NCI-H526 (cell line): Measurements from ENCODE around the gene PIP5KL1.
A peak's percentile ranks its signal among the peaks of the same experiment; 100 is the strongest.
"Not testable (repeated sequence)": the region's sequence is repeated elsewhere in the genome, so short reads cannot be mapped to it uniquely, and the experiment has no call there.

Source experiments
- DNase-seq, 2 experiments: peaks; one replicate each; lab custom pipeline; 2025; lab: John Stamatoyannopoulos, UW

Gene PIP5KL1

GRCh38 chr9:127886401-127886972 is 44.1 kb downstream of the PIP5KL1 start:
- DNase-seq: no peak

GRCh38 chr9:127885508-127886281 is 44.9 kb downstream of the PIP5KL1 start:
- no peak for DNase-seq

GRCh38 chr9:127884976-127885490 is 45.5 kb downstream of the PIP5KL1 start:
- DNase-seq: no peak

GRCh38 chr9:127884427-127884911 is 46.1 kb downstream of the PIP5KL1 start:
- no peak for DNase-seq

- DNase-seq: no peak
Measured at GRCh38 chr9:127883959-127884358, 46.6 kb downstream of the PIP5KL1 start.

GRCh38 chr9:127881715-127882114 is 48.9 kb downstream of the PIP5KL1 start:
- DNase-seq: not testable (repeated sequence)

GRCh38 chr9:127880143-127880542 is 50.4 kb downstream of the PIP5KL1 start:
- no peak for DNase-seq

GRCh38 chr9:127878652-127879390 is 51.8 kb downstream of the PIP5KL1 start:
- DNase-seq: no peak

- peak in 1 of 2 experiments; percentile 26 for DNase-seq
Measured at GRCh38 chr9:127878001-127878651, 52.5 kb downstream of the PIP5KL1 start.

GRCh38 chr9:127877566-127877998 is 53.0 kb downstream of the PIP5KL1 start, which contains the start of gene AK1:
Gene AK1, minus strand, starts transcription at chr9:127877675. Its CDS starts 3,058 bp downstream, at chr9:127874617.
- DNase-seq: peak in 1 of 2 experiments; percentile 68

- DNase-seq: peak in 1 of 2 experiments; percentile 56
Measured at GRCh38 chr9:127876764-127877562, 53.6 kb downstream of the PIP5KL1 start.

- no peak for DNase-seq
Measured at GRCh38 chr9:127876026-127876763, 54.4 kb downstream of the PIP5KL1 start.

- DNase-seq: no peak
Measured at GRCh38 chr9:127875306-127875966, 55.1 kb downstream of the PIP5KL1 start.

- no peak for DNase-seq
Measured at GRCh38 chr9:127874301-127875221, 56.0 kb downstream of the PIP5KL1 start.

GRCh38 chr9:127873886-127874285 is 56.7 kb downstream of the PIP5KL1 start:
- DNase-seq: no peak

- no peak for DNase-seq
Measured at GRCh38 chr9:127873223-127873691, 57.3 kb downstream of the PIP5KL1 start.

- DNase-seq: no peak
Measured at GRCh38 chr9:127872369-127873222, 58.0 kb downstream of the PIP5KL1 start.
